Pons (tissue), 1 donor: ENCODE measurements around the gene MAGI3.
"Not testable (repeated sequence)": the region's sequence is repeated elsewhere in the genome, so short reads cannot be mapped to it uniquely, and the experiment has no call there.

Experiments used
- DNase-seq: peaks from one replicate; pipeline ENCODE4 v3.0.0-alpha.2; 2016; ENCODE audit warnings: low spot score

Gene MAGI3

GRCh38 chr1:113515498-113515897, 125.2 kb downstream of the MAGI3 start:
- DNase-seq = no peak

DNA sequence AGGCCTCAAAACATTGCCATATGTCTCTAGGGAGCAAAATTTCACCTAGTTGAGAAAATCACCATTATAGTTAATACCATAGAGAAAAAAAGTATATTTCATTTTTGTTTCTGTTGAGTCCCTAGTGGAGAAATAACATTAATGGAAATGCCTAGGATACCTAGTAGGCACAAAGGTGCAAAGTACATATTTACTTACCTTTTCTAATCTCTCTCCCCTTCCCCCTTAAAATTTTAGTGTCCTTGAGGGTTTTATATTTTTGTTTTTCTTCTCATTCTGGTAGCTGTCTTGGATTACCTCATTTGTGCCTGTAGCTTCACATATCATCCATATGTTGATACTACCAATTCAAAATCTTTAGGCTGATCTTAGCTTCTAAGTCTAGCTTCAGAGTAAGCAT, 127.0 kb downstream of the MAGI3 start:
- DNase-seq = no peak

GRCh38 chr1:113517983-113518382, 127.7 kb downstream of the MAGI3 start:
- DNase-seq = no peak

DNA sequence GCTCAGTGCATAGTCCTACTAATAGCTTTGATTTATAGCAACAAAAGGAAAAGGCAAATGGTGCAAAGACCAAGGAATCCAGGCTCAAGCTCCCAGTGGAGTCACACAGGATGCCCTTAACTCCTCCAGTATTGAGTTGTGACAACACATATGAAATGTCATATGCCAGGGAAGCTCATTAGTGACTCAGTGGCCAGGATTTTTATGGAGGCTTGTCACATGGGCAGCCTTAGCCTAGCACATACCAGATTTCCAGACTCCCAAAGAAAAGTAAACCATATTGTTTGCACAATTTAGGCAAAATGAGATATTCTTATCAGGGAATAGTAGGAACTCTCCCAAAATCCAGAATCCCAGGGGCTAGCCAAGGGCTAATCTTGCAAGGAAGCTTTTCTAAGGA, 129.2 kb downstream of the MAGI3 start:
- no peak for DNase-seq

GRCh38 chr1:113530021-113530420, 139.7 kb downstream of the MAGI3 start:
- DNase-seq = no peak

DNA sequence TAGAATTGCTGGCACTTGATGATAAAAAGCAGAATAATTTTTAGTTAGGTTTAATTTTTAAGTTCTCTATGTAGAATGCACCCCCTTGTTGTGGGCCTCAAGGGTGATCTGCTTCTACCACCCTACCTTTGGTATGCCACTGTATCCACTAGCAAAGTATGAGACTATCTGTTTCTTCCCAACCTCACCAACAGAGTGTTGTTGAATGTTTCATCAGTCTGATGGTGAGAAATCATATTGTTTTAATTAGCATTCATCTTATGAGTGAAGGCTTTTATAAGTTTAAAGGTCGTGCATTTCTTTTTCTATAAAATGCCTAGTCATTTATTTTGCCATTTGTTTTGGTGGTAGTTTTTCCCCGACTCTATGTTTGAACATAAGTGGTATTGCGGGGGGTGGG, 141.0 kb downstream of the MAGI3 start:
- no peak for DNase-seq

DNA sequence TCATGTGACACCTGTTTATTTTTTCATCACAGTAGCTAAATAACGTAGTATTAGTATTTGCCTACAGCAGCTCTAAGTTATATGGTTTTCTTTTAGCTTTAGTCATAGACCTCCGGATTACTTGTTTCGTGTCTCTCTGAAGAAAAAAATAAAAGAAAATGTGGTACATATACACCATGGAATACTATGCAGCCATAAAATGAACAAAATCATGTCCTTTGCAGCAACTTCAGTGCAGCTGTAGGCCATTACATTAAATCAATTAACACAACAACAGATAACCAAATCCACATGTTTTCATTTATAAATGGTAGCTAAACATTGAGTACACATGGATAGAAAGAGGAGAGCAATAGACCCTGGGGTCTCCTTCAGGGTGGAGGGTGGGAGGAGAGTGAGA, 142.7 kb downstream of the MAGI3 start:
- DNase-seq = no peak

- no peak for DNase-seq
Observed at GRCh38 chr1:113534130-113534817, 144.0 kb downstream of the MAGI3 start.

DNA sequence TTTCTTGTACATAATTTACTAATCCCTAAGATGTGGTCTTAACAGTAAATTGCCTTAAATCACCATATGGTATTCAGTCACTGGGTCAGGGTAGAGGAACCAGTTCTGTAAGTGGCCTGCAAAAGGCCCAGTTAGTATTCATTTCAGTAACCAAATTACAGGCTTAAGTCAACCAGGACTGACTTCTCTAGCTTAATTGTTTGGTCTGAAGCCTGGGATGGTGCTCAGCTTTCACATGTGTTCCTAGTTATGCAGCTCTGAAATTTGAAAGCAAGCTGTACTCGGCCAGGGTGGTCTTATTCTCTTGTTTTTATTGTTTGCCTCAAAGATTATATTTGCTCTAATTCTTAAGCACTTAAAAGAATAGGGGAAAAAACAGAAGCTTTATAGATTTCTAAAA, 144.6 kb downstream of the MAGI3 start:
- no peak for DNase-seq

DNA sequence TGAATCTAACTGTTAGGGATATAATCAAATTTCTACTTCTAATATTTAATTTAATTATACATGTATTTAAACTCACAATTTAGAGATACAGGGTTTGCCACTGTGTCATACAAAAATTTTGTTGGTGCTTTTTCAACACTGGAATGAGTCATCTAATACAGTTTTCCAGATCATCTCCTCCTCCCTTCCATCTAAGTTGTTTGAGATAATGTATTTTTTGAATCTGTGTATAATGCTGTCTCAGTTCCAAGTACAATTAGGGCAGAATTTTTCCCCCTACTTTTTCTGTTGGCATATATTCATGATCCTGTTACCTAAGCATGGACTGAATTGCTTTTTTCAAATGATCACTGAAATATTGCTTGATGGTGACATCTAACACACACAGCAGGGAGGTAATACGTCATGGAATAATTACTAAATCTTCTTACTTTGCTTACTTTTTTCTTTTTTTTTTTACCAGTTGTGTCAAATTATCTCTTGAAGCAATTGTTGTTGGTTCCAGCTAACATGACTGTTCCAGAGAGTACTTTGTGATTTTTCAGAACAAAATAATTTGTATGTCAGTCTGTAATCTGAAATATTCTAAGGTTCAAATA, 146.0 kb downstream of the MAGI3 start:
- DNase-seq = no peak

- no peak for DNase-seq
Observed at GRCh38 chr1:113538225-113538624, 147.9 kb downstream of the MAGI3 start.

GRCh38 chr1:113540335-113540734, 150.0 kb downstream of the MAGI3 start:
- no peak for DNase-seq

- DNase-seq = no peak
Observed at GRCh38 chr1:113541106-113541505, 150.8 kb downstream of the MAGI3 start.

GRCh38 chr1:113542221-113542701, 151.9 kb downstream of the MAGI3 start:
- DNase-seq = no peak

DNA sequence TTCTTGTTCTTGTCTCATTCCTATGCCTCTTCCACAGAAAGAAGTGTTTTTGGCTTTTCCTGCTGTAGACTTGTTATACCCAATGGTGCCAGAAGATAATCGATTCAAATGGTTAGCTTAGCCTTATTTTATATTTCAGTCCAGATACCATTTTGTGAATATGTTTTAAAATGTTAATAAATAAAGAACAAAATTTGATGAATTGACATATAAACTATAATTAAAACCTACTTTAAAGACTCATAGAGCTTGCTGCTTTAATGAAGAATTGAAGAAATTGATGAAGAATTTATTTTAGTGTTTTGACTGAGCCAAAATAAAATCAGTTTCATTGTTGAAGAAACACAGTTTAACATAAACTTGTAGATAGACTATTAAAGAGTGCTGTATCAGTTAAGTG, 152.8 kb downstream of the MAGI3 start:
- no peak for DNase-seq

DNA sequence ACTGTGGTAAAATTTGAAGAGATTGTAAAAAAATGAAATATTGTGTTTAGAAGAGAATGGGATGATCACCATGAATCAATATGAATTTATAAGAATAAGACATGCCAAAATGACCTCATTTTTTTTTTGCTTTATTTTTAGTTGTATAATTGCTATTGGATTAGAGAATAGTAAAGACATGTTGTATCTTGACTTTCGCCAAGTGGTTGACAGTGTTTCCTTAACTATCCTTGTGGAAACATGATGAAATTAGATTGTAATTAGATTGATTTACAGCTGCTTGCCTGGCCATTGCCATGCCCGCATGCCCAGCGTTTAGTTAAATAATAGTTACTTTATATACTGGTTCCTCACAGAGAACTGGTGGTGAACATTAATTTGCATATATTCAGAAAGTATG, 154.9 kb downstream of the MAGI3 start:
- no peak for DNase-seq

DNA sequence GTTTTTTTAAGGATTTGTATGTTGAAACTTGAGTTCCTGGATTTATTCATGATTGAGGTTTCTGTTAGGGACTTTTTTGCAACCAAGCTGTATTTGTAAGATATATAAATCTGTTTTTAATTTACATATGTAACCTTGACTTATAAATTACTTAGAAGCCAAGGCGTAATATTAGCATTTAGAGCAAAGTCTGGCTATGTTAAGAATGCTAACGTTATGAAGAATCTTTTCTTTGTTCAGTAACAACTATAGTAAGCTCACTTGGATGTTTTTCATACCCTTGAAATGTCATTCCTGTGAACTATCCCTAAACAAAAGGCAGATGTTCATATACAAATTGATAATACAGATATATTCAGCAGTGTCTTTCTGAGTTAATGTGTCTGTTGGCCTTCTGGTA, 155.3 kb downstream of the MAGI3 start:
- DNase-seq = no peak

- no peak for DNase-seq
Observed at GRCh38 chr1:113551728-113552127, 161.4 kb downstream of the MAGI3 start.

DNA sequence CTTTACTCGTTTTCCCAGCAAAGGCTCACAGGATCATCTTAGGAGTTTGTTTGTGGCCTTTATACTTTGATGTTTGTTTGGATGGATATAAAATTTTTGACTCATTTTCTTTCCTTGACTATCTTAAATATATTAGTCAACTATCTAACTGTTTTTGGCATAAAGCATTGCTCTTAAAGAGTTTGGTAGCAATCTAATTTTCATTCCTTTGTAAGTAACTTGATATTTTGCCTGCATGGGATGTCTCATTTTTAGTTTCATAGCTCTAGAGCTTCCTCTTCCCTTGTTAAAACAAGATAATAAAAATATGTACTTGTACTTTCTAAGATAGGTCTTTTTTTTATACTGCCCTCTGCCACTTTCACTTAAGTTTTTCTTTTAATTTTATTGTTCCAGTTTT, 161.9 kb downstream of the MAGI3 start:
- no peak for DNase-seq

- DNase-seq = no peak
Observed at GRCh38 chr1:113557187-113557586, 166.9 kb downstream of the MAGI3 start.

DNA sequence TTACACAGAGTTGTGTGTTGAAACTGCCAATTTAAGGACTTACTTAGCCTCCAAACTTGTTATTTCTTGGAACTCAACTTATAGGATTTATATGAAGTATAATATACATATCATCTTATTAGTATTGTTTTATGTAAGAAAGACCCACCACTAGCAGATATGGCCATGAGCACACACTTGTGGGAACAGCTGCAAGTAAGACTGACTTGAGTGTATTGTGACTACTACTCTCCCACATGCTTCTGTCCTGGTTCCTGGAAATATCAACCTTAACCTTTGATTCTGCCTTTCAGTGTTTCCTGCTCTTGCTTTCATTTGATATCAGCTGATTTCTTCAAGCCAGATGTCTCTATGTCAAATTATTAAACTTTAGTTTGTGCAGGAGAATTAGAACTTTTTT, 175.3 kb downstream of the MAGI3 start:
- no peak for DNase-seq

- no peak for DNase-seq
Observed at GRCh38 chr1:113567427-113567826, 177.1 kb downstream of the MAGI3 start.

GRCh38 chr1:113575744-113576260, 185.5 kb downstream of the MAGI3 start:
- not testable (repeated sequence) for DNase-seq

DNA sequence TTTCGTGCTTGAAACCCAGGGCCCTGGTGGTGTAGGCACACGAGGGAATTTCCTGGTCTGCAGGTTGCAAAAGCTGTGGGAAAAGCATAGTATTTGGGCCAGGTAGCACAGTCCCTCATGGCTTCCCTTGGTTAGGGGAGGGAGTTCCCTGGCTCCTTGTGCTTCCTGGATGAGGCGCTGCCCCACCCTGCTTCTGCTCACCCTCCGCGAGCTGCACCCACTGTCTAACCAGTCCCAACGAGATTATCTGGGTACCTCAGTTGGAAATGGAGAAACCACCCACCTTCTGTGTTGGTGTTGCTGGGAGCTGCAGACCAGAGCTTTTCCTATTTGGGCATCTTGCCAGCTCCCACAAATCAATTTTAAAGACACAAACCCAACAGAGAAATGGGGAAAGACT, 186.0 kb downstream of the MAGI3 start:
- no peak for DNase-seq
